Gastrocnemius medialis (tissue), 4 donors: Measurements from ENCODE around the gene SORBS2.

ENCODE experiments used
- POLR2A ChIP-seq, 2 donors: fragments of 450-650 bp; IDR thresholded peaks; one replicate each; pipeline ENCODE4 v1.6.1; 2017; ENCODE audit warnings: antibody characterized with exemption in 2 of 2, mild to moderate bottlenecking in 2 of 2, moderate library complexity in 2 of 2
- TF ChIP-seq, protein P1 (sequence below), 5 experiments: fragments of 450-650 bp in 3 of 5; fragments of 200-600 bp in 2 of 5; sonication (generic) in 2 of 5; IDR thresholded peaks in 4 of 5; conservative IDR thresholded peaks in 1 of 5; 1 replicate in 4 of 5; 2 replicates in 1 of 5; pipeline ENCODE4 v1.5.1; 2016 to 2019; ENCODE audit warnings: antibody characterized with exemption in 5 of 5, mild to moderate bottlenecking in 3 of 5, moderate library complexity in 3 of 5

DNA sequence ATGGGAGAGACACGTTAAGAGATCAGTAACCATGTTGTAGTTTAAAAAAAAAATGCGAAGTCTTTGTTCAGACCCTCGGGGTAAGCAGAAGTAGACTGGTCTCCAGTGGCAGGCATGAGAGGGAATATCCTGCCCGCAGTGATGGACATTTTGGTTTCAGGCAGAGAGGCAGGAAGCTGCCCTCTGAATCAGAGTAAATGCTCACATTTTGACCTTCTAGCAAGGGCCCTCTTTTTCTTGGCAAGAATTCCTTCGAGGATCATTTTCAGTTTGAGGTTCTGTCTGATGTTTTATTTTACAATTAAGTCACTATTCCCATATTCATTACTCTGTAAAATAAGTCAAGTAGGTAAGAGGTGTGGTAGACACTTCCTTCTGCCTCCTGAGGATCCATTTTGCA is 28.4 kb downstream of the SORBS2 start:
- no peak for TF ChIP-seq POLR2A (IDR thresholded peaks at IDR 0.05)
- TF ChIP-seq, protein P1, sequence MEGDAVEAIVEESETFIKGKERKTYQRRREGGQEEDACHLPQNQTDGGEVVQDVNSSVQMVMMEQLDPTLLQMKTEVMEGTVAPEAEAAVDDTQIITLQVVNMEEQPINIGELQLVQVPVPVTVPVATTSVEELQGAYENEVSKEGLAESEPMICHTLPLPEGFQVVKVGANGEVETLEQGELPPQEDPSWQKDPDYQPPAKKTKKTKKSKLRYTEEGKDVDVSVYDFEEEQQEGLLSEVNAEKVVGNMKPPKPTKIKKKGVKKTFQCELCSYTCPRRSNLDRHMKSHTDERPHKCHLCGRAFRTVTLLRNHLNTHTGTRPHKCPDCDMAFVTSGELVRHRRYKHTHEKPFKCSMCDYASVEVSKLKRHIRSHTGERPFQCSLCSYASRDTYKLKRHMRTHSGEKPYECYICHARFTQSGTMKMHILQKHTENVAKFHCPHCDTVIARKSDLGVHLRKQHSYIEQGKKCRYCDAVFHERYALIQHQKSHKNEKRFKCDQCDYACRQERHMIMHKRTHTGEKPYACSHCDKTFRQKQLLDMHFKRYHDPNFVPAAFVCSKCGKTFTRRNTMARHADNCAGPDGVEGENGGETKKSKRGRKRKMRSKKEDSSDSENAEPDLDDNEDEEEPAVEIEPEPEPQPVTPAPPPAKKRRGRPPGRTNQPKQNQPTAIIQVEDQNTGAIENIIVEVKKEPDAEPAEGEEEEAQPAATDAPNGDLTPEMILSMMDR (IDR thresholded peaks at IDR 0.05 in 4 of 5, conservative IDR thresholded peaks at IDR 0.05 in 1 of 5) = no peak
